ENCODE results near the gene ADPRM. TPM values are rescaled to one million over a fixed set of nuclear protein-coding genes. Genes with fewer than 3 reads are reported as not detected.

Gene ADPRM
- total RNA-seq, 1 experiment from 2014 or later, result 5.1 TPM

DNA sequence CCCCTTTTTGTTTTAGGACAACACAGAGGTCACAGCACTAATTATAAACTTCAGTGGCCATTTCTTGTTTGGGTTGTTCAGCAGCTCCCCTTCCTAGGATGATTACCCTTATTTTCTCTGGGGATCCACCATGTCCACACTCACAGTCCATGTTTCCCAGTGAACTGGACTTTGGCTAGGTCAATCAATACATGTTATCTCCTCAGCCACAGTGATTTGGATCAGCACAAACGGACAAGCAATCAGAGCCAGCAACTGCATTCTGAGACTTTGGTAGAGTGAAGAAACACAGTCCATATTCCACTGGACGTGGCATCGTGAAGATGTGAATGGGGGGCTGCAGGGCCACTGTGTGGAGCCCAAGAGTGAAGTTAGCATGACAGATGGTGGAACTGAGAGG is 27.9 kb downstream of the ADPRM start:
- H3T11ph ChIP-seq (ENCODE audit: low read length), result no peak overlapping the region
- H3K14ac ChIP-seq (ENCODE audit: insufficient read depth, low read length), result no peak overlapping the region
- no peak overlapping the region for H3K27ac Mint-ChIP-seq
- no peak overlapping the region for H2AFZ ChIP-seq (ENCODE audit: low read length)
- H3K56ac ChIP-seq (ENCODE audit: insufficient read length, low read depth, low read length), result no peak overlapping the region
- no peak overlapping the region for H3K4me2 ChIP-seq (ENCODE audit: insufficient read depth, insufficient read length, low read length)
- H3K4me1 ChIP-seq (ENCODE audit: insufficient read depth, low read length), result no peaks in the 10 kb centered on the region
- no peaks in the 10 kb centered on the region for H3K27me3 Mint-ChIP-seq (ENCODE audit: low read depth)
- H4K91ac ChIP-seq (ENCODE audit: insufficient read length, low read depth, low read length), result no peak overlapping the region
- H3K4me3 Mint-ChIP-seq, result no peak overlapping the region
- no peak overlapping the region for H3K9ac ChIP-seq (ENCODE audit: extremely low read depth, insufficient read length, low read length)
- no peak overlapping the region for H2BK20ac ChIP-seq (ENCODE audit: low read depth, low read length, poor library complexity, severe bottlenecking)
- no peaks in the 10 kb centered on the region for H3K23me2 ChIP-seq (ENCODE audit: insufficient read length, low read depth, low read length, poor library complexity, severe bottlenecking)
- no peaks in the 10 kb centered on the region for H3K9me3 Mint-ChIP-seq
- no peak overlapping the region for H2BK120ac ChIP-seq (ENCODE audit: low read depth, low read length, poor library complexity, severe bottlenecking)
- no peak overlapping the region for H4K5ac ChIP-seq (ENCODE audit: insufficient read length, low read depth, low read length)
- H2BK5ac ChIP-seq (ENCODE audit: insufficient read length, low read length), result no peak overlapping the region
- H2BK12ac ChIP-seq (ENCODE audit: insufficient read length, low read depth, low read length), result no peak overlapping the region
- no peaks in the 10 kb centered on the region for H3K79me1 ChIP-seq (ENCODE audit: insufficient read depth, low read depth, low read length, poor library complexity, severe bottlenecking)
- peaks cover 0 to 4% of the 10 kb centered on the region in 2 experiments; a peak in 1 of 4 replicates for H3K4me1 Mint-ChIP-seq
- no peak for DNase-seq
- H4K20me1 ChIP-seq (ENCODE audit: control insufficient read depth, insufficient read depth, insufficient read length), result no peaks in the 10 kb centered on the region
- no peak overlapping the region for H4K8ac ChIP-seq (replicated peaks; ENCODE audit: insufficient read length, low read depth, low read length)
- no peak for TF ChIP-seq CTCF (conservative IDR thresholded peaks at IDR 0.05)
- no peak overlapping the region; the same call in 1 of the 2 replicates for H2BK15ac ChIP-seq (ENCODE audit: low read depth, low read length)
- H3K9me3 ChIP-seq (ENCODE audit: control insufficient read depth, low read depth, low read length), result no peaks in the 10 kb centered on the region
- no peaks in the 10 kb centered on the region for H3K27me3 ChIP-seq (ENCODE audit: insufficient read depth, low read length)
- H2AK5ac ChIP-seq (ENCODE audit: insufficient read length, low read length), result no peak overlapping the region
- H3K79me2 ChIP-seq (ENCODE audit: insufficient read depth, low read length), result no peaks in the 10 kb centered on the region
- H3K4ac ChIP-seq (ENCODE audit: low read depth, low read length), result no peak overlapping the region
- H3K27ac ChIP-seq (ENCODE audit: insufficient read length, low read depth, low read length), result no peak overlapping the region
- WGBS (ENCODE audit: extremely low coverage, insufficient read length, low lambda C conversion rate), result no CpG with 5 or more reads among the region's 3 CpGs
- H3K23ac ChIP-seq (ENCODE audit: insufficient read length, low read depth, low read length), result no peak overlapping the region
- peaks cover 0 to 5% (median 5%) of the 10 kb centered on the region in 3 experiments; a peak in 4 of 7 replicates for H3K36me3 Mint-ChIP-seq (ENCODE audit: insufficient read depth in 1 of 3, low read depth in 3 of 3)
- no peak overlapping the region for H3K18ac ChIP-seq (ENCODE audit: insufficient read length, low read depth, low read length)
